A375 (cell line): ENCODE results near the gene MVB12A. TPM values are rescaled to one million over a fixed set of nuclear protein-coding genes. Genes with fewer than 3 reads are reported as not detected.

Source experiments
- total RNA-seq: library from RNA; depleted of rRNA; stranded (reverse); fragments of >200 nt; shearing (Covaris generic); gene quantifications from 2 replicates; pipeline ENCODE4 v1.2.3, GENCODE V29; 2014; rRNA removed

MVB12A gene
- total RNA-seq: 114 and 143 TPM in 2 replicates

DNA sequence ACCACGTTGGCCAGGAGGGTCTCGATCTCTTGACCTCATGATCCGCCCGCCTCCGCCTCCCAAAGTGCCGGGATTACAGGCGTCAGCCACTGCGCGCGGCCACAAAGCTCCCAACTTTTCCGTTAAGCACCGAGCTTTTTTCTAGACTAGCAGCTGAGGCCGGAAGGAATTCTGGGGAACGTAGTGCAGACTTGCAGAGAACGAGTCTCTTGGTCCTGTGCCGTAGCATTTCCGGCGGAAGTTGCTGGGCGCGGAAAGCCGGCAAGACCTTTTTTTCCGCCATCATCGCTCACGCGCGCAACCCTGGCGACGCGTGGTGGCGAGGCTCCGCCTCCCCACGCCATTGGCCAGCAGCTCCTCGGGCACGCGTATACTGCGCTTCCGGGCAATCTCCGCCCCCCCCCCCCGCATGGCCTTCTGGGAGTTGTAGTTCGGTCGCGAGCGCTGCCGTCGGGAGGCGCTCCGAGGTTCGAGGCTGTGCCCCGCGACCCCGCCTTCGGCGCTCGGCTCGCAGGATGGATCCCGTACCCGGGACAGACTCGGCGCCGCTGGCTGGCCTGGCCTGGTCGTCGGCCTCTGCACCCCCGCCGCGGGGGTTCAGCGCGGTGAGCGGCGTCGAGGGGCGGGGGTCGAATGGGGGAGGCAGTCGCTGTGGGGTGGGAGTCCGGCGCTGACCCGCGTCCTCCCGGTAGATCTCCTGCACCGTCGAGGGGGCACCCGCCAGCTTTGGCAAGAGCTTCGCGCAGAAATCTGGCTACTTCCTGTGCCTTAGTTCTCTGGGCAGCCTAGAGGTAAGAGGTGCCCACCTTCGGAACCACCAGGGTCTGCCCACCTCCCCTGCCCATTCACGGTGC is at the start of gene MVB12A:
TSS of gene MVB12A (plus strand) at position 427 of the 854 bp plus-strand sequence. CDS start at position 516, 89 bp downstream.

DNA sequence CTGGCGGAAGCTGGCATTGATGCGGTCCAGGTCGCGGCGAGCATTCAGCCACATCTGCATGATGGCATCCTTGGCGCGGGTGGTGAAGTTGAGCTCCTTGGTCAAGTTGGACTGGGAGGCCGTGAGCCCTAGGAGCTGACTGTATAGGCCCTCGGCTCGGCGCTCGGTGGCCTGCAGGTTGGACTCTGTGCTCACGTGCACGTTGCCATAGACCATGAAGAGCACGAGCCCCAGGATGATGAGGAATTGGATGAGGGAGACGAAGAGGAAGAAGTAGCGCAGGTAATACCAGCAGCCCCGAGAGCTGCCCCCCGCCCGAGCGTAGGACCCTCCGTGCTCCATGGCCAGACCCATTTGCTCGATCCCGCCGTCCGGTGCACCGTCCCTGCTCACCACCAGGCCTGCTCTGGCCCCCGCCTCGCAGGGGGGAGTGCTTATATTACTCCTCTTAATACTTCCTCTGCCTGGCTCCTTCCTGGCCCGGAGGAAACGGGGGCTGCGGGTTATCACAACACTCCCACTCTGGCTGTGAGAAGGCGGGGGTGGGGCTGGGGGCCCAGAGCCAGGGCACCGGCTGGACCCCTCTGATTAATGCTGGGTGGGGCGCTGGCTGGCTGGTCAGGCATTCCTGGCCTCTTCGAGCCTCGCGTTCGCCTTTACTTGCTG is 42.8 kb upstream of the MVB12A start, which contains the start of gene PLVAP:
TSS of gene PLVAP (minus strand) at position 408 of the 666 bp plus-strand sequence. CDS start at position 354, 54 bp downstream.

DNA sequence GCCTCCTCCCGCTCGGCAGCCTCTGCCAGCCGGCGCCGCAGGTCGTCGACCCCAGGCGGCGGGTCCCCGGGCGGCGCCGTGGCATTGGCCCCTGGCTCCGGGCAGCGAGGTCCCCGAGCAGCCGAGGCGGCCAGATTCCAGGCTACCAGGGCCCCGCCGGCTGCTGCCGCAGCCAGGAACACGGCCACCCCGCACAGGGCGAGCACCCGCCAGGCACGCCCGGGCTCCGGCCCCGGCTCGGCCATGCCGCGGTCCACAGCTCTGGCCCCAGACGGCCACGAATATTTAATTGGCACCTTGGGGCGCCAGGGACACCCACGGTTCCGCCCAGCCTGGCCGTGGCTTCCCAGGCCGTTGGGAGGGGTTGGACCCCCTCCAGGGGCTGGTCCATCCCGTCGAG is 25.9 kb upstream of the MVB12A start, which contains the start of gene CCDC194:
TSS of gene CCDC194 (minus strand) at position 283 of the 400 bp plus-strand sequence. CDS start at position 245, 38 bp downstream.

DNA sequence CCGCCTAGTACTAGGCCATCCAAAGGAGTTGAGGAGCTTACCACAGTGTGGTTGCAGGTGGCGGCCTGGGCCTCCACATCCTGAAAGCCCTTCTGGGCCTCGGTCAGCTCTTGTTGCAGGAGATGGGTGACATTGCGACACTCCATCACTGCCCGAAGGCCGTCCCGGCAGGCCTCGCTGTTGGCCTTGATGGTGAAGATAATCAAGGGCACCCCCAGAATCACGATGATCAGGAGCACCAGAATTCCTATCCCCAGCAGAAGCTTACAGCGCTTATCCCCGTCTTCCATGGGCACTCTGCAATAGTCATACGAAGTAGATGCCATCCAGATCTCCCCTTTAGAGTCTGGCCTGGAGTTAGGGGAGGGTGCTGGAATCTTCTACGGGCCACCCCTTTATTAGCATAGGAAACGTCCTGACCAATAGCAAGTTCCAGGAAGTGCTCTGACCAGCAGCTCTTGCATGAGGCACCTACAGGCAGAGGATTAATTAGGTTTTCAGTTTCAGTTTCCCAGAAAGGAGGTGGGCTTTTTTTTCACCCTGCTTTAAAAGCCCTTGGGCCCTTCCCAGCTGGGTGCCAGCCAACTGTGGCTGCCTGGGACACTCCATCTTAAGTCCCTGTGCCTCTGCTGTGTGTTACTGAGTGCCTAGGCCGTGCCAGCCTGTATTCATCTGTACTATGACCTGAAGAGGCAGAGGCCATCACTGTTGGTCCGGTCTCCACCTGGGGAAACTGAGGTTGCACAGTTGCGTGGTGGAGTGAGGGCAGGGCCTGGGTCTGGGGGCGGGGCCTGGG is 14.4 kb upstream of the MVB12A start, which contains the start of gene BST2:
TSS of gene BST2 (minus strand) at position 381 of the 796 bp plus-strand sequence. CDS start at position 326, 55 bp downstream.

GRCh38 chr19:17448131-17448967 is 28.5 kb downstream of the MVB12A start, which contains the start of gene TMEM221:
Gene TMEM221 (minus strand): TSS chr19:17448668. CDS start chr19:17448462, 206 bp downstream.

GRCh38 chr19:17460372-17461230 is 40.8 kb downstream of the MVB12A start, which contains the start of gene NXNL1:
Gene NXNL1 (minus strand): TSS chr19:17460926. CDS start chr19:17460869, 57 bp downstream.

GRCh38 chr19:17470068-17470841 is 50.4 kb downstream of the MVB12A start, which contains the start of gene SLC27A1:
Gene SLC27A1 (plus strand): TSS chr19:17470524. CDS start chr19:17470541, 17 bp downstream.

Other genes with a start within 250 kb of the MVB12A start
- 137 and 146 TPM in 2 replicates for gene USE1, start 204.7 kb upstream of the MVB12A start, total RNA-seq
- 9.6 and 10.5 TPM in 2 replicates for gene OCEL1, start 193.8 kb upstream of the MVB12A start, total RNA-seq
- gene NR2F6, start 174.1 kb upstream of the MVB12A start, total RNA-seq: 87.1 and 107 TPM in 2 replicates
- gene USHBP1, start 155.3 kb upstream of the MVB12A start, total RNA-seq: not detected in 2 replicates
- gene BABAM1, start 152.6 kb upstream of the MVB12A start, total RNA-seq: 231 and 246 TPM in 2 replicates
- gene ANKLE1, start 138.1 kb upstream of the MVB12A start, total RNA-seq: 5.1 and 6.9 TPM in 2 replicates
- 21.3 and 22.6 TPM in 2 replicates for gene ABHD8, start 116.6 kb upstream of the MVB12A start, total RNA-seq
- 123 and 159 TPM in 2 replicates for gene MRPL34, start 114.2 kb upstream of the MVB12A start, total RNA-seq
- gene DDA1, start 110.5 kb upstream of the MVB12A start, total RNA-seq: 80.6 and 111 TPM in 2 replicates
- 7.4 and 7.7 TPM in 2 replicates for gene ANO8, start 85.2 kb upstream of the MVB12A start, total RNA-seq
- gene GTPBP3, start 82.5 kb upstream of the MVB12A start, total RNA-seq: 62.5 and 86.8 TPM in 2 replicates
- gene PLVAP, start 42.7 kb upstream of the MVB12A start, total RNA-seq: 0.11 TPM in 1 of 2 replicates, not detected in the other
- not detected in 2 replicates for gene CCDC194, start 25.9 kb upstream of the MVB12A start, total RNA-seq
- 1.3 and 4.5 TPM in 2 replicates for gene BST2, start 14.4 kb upstream of the MVB12A start, total RNA-seq
- gene TMEM221, start 28.6 kb downstream of the MVB12A start, total RNA-seq: 0.05 TPM in 1 of 2 replicates, not detected in the other
- gene NXNL1, start 40.9 kb downstream of the MVB12A start, total RNA-seq: not detected in 2 replicates
- gene SLC27A1, start 50.5 kb downstream of the MVB12A start, total RNA-seq: 28.9 and 32.2 TPM in 2 replicates
- gene PGLS, start 91.6 kb downstream of the MVB12A start, total RNA-seq: 84.4 and 113 TPM in 2 replicates
- 102 and 106 TPM in 2 replicates for gene COLGALT1, start 135.6 kb downstream of the MVB12A start, total RNA-seq